Keratinocyte (primary cell): Measurements from ENCODE around the gene SLF2. TPM values are rescaled to one million over a fixed set of nuclear protein-coding genes. Genes with fewer than 3 reads are reported as not detected.

ENCODE experiments used
- DNase-seq: peaks from one replicate; pipeline ENCODE4 v3.0.0-alpha.2; 2011; ENCODE audit warnings: low read depth, missing footprints, low spot score
- FAIRE-seq: peaks from 2 replicates; lab custom pipeline; 2011; peaks lifted over from hg19 to GRCh38; lab: Jason Lieb, UNC
- H2AFZ ChIP-seq: 2 replicates; pipeline ENCODE4 v1.6.0; 2012; ENCODE audit warnings: low read length, control low read depth, inconsistent platforms; ENCODE audit not compliant: control insufficient read depth
- H3K27ac ChIP-seq: 2 replicates; pipeline ENCODE4 v1.5.1; 2011; ENCODE audit warnings: low read length; ENCODE audit not compliant: control insufficient read depth, insufficient read depth
- H3K27me3 ChIP-seq: 3 replicates; pipeline ENCODE4 v1.6.0; 2011; ENCODE audit warnings: low read length; ENCODE audit not compliant: control insufficient read depth, insufficient read depth; ENCODE audit errors: extremely low read depth
- H3K36me3 ChIP-seq, 2 experiments: 2 replicates in 1 of 2; 3 replicates in 1 of 2; pipeline ENCODE4 v1.5.1; 2011; ENCODE audit warnings: low read length in 2 of 2, mild to moderate bottlenecking in 1 of 2; ENCODE audit not compliant: control insufficient read depth in 2 of 2, insufficient read depth in 2 of 2; ENCODE audit errors: extremely low read depth in 1 of 2
- H3K4me1 ChIP-seq: 3 replicates; pipeline ENCODE4 v1.5.1; 2011; ENCODE audit warnings: low read length; ENCODE audit not compliant: control insufficient read depth, insufficient read depth; ENCODE audit errors: extremely low read depth
- H3K4me2 ChIP-seq: 3 replicates; pipeline ENCODE4 v1.6.0; 2011; ENCODE audit warnings: low read depth, low read length; ENCODE audit not compliant: control insufficient read depth, insufficient read depth; ENCODE audit errors: extremely low read depth
- H3K4me3 ChIP-seq, 3 experiments: fragments of 200-600 bp in 1 of 3; sonication (generic) in 1 of 3; 2 replicates in 2 of 3; 3 replicates in 1 of 3; pipeline ENCODE4 v1.5.1; 2011 to 2016; ENCODE audit warnings: low read length in 3 of 3, mild to moderate bottlenecking in 3 of 3, control low read depth in 2 of 3, inconsistent platforms in 1 of 3, low read depth in 1 of 3, mixed read lengths in 1 of 3, mixed run types in 1 of 3, moderate library complexity in 1 of 3; ENCODE audit not compliant: control insufficient read depth in 2 of 3, insufficient read depth in 2 of 3; ENCODE audit errors: extremely low read depth in 1 of 3
- H3K79me2 ChIP-seq: 2 replicates; pipeline ENCODE4 v1.6.0; 2012; ENCODE audit warnings: low read length; ENCODE audit not compliant: control insufficient read depth, insufficient read depth
- H3K9ac ChIP-seq: 3 replicates; pipeline ENCODE4 v1.6.0; 2011; ENCODE audit warnings: low read length; ENCODE audit not compliant: control insufficient read depth, insufficient read depth; ENCODE audit errors: extremely low read depth
- H3K9me1 ChIP-seq: 3 replicates; pipeline ENCODE4 v1.6.0; 2011; ENCODE audit warnings: low read length; ENCODE audit not compliant: control insufficient read depth, insufficient read depth; ENCODE audit errors: extremely low read depth
- H3K9me3 ChIP-seq: 2 replicates; pipeline ENCODE4 v1.5.1; 2012; ENCODE audit warnings: low read depth, low read length; ENCODE audit not compliant: control insufficient read depth
- H4K20me1 ChIP-seq: 3 replicates; pipeline ENCODE4 v1.6.0; 2011; ENCODE audit warnings: low read length; ENCODE audit not compliant: control insufficient read depth, insufficient read depth; ENCODE audit errors: extremely low read depth
- EZH2 ChIP-seq: IDR thresholded peaks from one replicate; pipeline ENCODE4 v1.6.1; 2012; ENCODE audit warnings: inconsistent platforms, mild to moderate bottlenecking, low read length, moderate library complexity
- dilution Hi-C: fragments of 300-500 bp; cut with MboI; formaldehyde crosslinking; loops from one replicate; pipeline ENCODE4 v1.7.0; 2020; ENCODE audit warnings: low sequenced_read_pairs; ENCODE audit not compliant: extremely low pct_ligation_motif_present
- polyA plus RNA-seq, 5 experiments: library from polyadenylated mRNA; depleted of rRNA in 3 of 5; stranded (reverse) in 3 of 5; stranded (forward) in 1 of 5; unstranded in 1 of 5; fragments of >200 nt; gene quantifications; 1 replicate in 1 of 5; 2 replicates in 3 of 5; 3 replicates in 1 of 5; pipeline versions ENCODE4 v1.2.1 to v1.2.3, GENCODE V29; 2011 to 2012; ENCODE audit warnings: missing spikeins in 2 of 5, low read depth in 1 of 5, low replicate concordance in 1 of 5
- TF ChIP-seq, protein P1 (sequence below), 3 experiments: IDR thresholded peaks in 1 of 3; conservative IDR thresholded peaks in 1 of 3; optimal IDR thresholded peaks in 1 of 3; 2 replicates in 2 of 3; 3 replicates in 1 of 3; pipeline versions ENCODE3 to v1.5.1; 2011; ENCODE audit warnings: low read length in 3 of 3, mild to moderate bottlenecking in 3 of 3, moderate library complexity in 2 of 3, control low read depth in 1 of 3, inconsistent platforms in 1 of 3; ENCODE audit not compliant: insufficient read depth in 2 of 3; ENCODE audit errors: extremely low read depth in 1 of 3

The SLF2 gene
- polyA plus RNA-seq, 1 donor (not counting 4 experiments of a cell fraction or from before 2014, with no cell fraction given), result 7.1 TPM

DNA sequence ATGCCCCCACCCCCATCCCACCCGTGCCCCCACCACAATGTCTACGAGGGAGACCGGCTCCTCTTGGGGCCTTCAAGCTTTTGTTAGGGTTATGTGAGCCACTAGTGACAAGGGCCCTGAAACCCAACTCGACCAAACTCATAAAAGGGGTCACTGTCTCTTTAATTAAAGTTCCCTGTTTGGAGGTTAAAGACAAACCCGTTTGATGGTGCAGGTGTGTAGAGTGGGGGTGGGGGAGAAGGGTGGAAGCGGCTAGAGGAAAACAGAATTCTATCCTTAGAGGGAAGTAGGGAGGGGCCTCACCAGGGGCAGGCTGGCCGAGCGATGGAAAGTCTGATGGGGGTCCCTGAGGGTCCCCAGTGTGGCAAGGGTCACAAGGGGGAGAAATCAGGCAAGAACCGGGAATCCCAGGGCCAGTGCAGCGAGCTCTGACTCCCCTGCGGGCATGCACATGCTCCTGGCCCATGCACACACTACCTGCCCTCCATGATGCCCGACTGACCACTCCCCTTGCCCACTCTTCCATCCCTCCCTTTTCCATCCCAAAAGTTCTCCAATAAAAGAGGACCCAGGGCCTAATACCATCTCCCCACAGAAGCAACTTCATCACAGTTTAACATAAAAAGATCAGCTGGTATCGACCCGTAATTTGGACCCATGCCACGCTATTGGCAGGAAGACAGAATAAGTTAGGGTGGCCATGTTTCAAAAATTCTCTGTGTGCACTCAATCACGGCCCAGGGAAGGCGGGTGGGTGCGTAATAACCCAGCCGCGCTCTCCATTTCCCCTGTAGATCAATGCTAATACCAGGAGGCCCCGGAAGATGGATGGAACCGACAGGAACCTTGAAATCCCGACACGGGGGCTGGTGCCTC is 35.9 kb upstream of the SLF2 start:
- H3K79me2 ChIP-seq, result no peaks in the 10 kb centered on the region
- FAIRE-seq, result no peak
- H3K9me3 ChIP-seq, result no peaks in the 10 kb centered on the region
- H3K4me2 ChIP-seq, result no peak overlapping the region
- no peak overlapping the region for H2AFZ ChIP-seq
- no peak overlapping the region for H3K27ac ChIP-seq
- H3K4me1 ChIP-seq, result no peaks in the 10 kb centered on the region
- TF ChIP-seq, protein P1, sequence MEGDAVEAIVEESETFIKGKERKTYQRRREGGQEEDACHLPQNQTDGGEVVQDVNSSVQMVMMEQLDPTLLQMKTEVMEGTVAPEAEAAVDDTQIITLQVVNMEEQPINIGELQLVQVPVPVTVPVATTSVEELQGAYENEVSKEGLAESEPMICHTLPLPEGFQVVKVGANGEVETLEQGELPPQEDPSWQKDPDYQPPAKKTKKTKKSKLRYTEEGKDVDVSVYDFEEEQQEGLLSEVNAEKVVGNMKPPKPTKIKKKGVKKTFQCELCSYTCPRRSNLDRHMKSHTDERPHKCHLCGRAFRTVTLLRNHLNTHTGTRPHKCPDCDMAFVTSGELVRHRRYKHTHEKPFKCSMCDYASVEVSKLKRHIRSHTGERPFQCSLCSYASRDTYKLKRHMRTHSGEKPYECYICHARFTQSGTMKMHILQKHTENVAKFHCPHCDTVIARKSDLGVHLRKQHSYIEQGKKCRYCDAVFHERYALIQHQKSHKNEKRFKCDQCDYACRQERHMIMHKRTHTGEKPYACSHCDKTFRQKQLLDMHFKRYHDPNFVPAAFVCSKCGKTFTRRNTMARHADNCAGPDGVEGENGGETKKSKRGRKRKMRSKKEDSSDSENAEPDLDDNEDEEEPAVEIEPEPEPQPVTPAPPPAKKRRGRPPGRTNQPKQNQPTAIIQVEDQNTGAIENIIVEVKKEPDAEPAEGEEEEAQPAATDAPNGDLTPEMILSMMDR (optimal IDR thresholded peaks at IDR 0.05 in 1 of 3, IDR thresholded peaks at IDR 0.05 in 1 of 3, conservative IDR thresholded peaks at IDR 0.05 in 1 of 3; ENCODE audit: extremely low read depth in 1 of 3, insufficient read depth in 2 of 3, low read length in 3 of 3), result no peak
- TF ChIP-seq EZH2, result no peak
- no peaks in the 10 kb centered on the region for H3K36me3 ChIP-seq
- dilution Hi-C loops, result loop anchor here (25.0 kb wide), 1 partner anchor 315 kb away; no protein-coding TSS in a partner anchor
- H4K20me1 ChIP-seq, result no peaks in the 10 kb centered on the region
- H3K9me1 ChIP-seq, result no peaks in the 10 kb centered on the region
- no peak for DNase-seq
- H3K4me3 ChIP-seq, result no peak overlapping the region
- peaks cover 27% of the 10 kb centered on the region for H3K27me3 ChIP-seq
- H3K9ac ChIP-seq, result no peak overlapping the region

DNA sequence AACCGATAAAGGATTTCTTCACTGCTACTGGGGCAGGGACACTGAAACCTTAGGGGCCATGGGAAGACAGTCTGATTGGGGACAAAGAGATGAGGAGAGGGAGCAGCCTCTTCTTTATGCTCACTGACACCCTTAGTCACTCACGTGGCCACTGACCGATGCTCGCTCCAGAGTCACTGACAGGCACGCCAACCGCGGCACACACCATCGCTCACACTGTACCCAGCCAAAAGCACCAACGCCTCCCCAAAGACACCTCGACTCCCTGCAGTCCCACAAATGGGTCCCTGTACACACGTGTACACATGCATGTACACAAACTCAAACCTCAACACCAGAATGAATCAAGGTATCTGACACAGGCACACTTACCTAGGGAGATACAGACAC is 35.3 kb upstream of the SLF2 start:
- no peaks in the 10 kb centered on the region for H3K4me1 ChIP-seq
- DNase-seq (no peak), FAIRE-seq (no peak)
- H2AFZ ChIP-seq, result no peak overlapping the region
- no peak overlapping the region for H3K9ac ChIP-seq
- H3K9me1 ChIP-seq, result no peaks in the 10 kb centered on the region
- H3K79me2 ChIP-seq, result no peaks in the 10 kb centered on the region
- no peak overlapping the region for H3K27ac ChIP-seq
- H3K36me3 ChIP-seq, result no peaks in the 10 kb centered on the region
- no peak overlapping the region for H3K4me3 ChIP-seq
- no peaks in the 10 kb centered on the region for H3K9me3 ChIP-seq
- no peak overlapping the region for H3K4me2 ChIP-seq
- H3K27me3 ChIP-seq, result peaks cover 27% of the 10 kb centered on the region
- TF ChIP-seq, protein P1 (optimal IDR thresholded peaks at IDR 0.05 in 1 of 3, IDR thresholded peaks at IDR 0.05 in 1 of 3, conservative IDR thresholded peaks at IDR 0.05 in 1 of 3; ENCODE audit: extremely low read depth in 1 of 3, insufficient read depth in 2 of 3, low read length in 3 of 3), result no peak
- dilution Hi-C loops, result loop anchor here (25.0 kb wide), 1 partner anchor 315 kb away; no protein-coding TSS in a partner anchor
- H4K20me1 ChIP-seq, result no peaks in the 10 kb centered on the region
